Hematopoietic multipotent progenitor cell treated with erythropoietin and hydrocortisone succinate and interleukin-3 and kit ligand, for 8 days (in vitro differentiated cells): ENCODE measurements around the gene CDK3.
"Not testable (repeated sequence)": the region's sequence is repeated elsewhere in the genome, so short reads cannot be mapped to it uniquely, and the experiment has no call there.

Experiments
- DNase-seq: peaks from one replicate; pipeline ENCODE4 v3.0.0-alpha.2; 2015

The CDK3 gene

GRCh38 chr17:76044475-76045007, 43.9 kb downstream of the CDK3 start:
- DNase-seq = not testable (repeated sequence)

GRCh38 chr17:76046064-76046463, 45.4 kb downstream of the CDK3 start:
- no peak for DNase-seq

GRCh38 chr17:76048025-76048605, 47.5 kb downstream of the CDK3 start:
- no peak for DNase-seq

GRCh38 chr17:76048711-76049110, 48.1 kb downstream of the CDK3 start:
- DNase-seq = no peak

- no peak for DNase-seq
Observed at GRCh38 chr17:76049239-76049638, 48.6 kb downstream of the CDK3 start.

GRCh38 chr17:76049836-76050537, 49.3 kb downstream of the CDK3 start:
- DNase-seq = no peak

GRCh38 chr17:76050538-76051467, 50.1 kb downstream of the CDK3 start:
- no peak for DNase-seq

- no peak for DNase-seq
Observed at GRCh38 chr17:76051561-76051960, 50.9 kb downstream of the CDK3 start.

GRCh38 chr17:76053246-76054111, 52.8 kb downstream of the CDK3 start:
- peak; percentile 50 for DNase-seq

- no peak for DNase-seq
Observed at GRCh38 chr17:76054112-76054476, 53.4 kb downstream of the CDK3 start.
